Caco-2 (cell line): Measurements from ENCODE around the gene IGFLR1. TPM values are rescaled to one million over a fixed set of nuclear protein-coding genes. Genes with fewer than 3 reads are reported as not detected.

Experiments used
- BruUV-seq: library from RNA; stranded (reverse); fragments of 400-500 nt; replicated peaks from 2 replicates; lab custom pipeline; 2021; lab: Mats Ljungman, UMichigan
- CTCF ChIA-PET: fragments of 300-600 bp; sonication (Branson Sonifier 250); formaldehyde crosslinking; loops from one replicate; lab custom pipeline; 2022; ENCODE audit warnings: antibody characterized with exemption; lab: Charles Lee
- POLR2A ChIA-PET: fragments of 300-600 bp; sonication (Branson Sonifier 250); formaldehyde crosslinking; loops from one replicate; lab custom pipeline; 2022; ENCODE audit warnings: antibody characterized with exemption; lab: Charles Lee
- DNase-seq, 2 experiments: peaks; one replicate each; pipeline versions ENCODE4 v3.0.0 to v3.0.0-alpha.2; 2020 to 2022
- H3K27me3 ChIP-seq: replicated peaks from 2 replicates; pipeline ENCODE4 v1.6.0; 2011; ENCODE audit warnings: low read length; ENCODE audit not compliant: control insufficient read depth, insufficient read depth
- H3K36me3 ChIP-seq: 2 replicates; pipeline ENCODE4 v1.5.1; 2011; ENCODE audit warnings: low read length; ENCODE audit not compliant: control insufficient read depth, insufficient read depth
- H3K4me1 ChIP-seq: fragments of 250-450 bp; sonication (Bioruptor Pico); 2 replicates; pipeline ENCODE4 v1.5.1; 2020; ENCODE audit warnings: mild to moderate bottlenecking
- H3K4me3 ChIP-seq: 2 replicates; pipeline ENCODE4 v1.5.1; 2011; ENCODE audit warnings: low read depth, mild to moderate bottlenecking, control low read depth, low read length
- H3K9me3 ChIP-seq: fragments of 250-450 bp; sonication (Bioruptor Pico); 2 replicates; pipeline ENCODE4 v1.5.1; 2020; ENCODE audit warnings: mild to moderate bottlenecking, moderate library complexity
- H3K27ac Mint-ChIP-seq: one replicate; pipeline ENCODE4 v1.8.0; 2022; ENCODE audit warnings: mixed read lengths; ENCODE audit not compliant: unreplicated experiment
- H3K27me3 Mint-ChIP-seq: one replicate; pipeline ENCODE4 v1.8.0; 2022; ENCODE audit warnings: mixed read lengths; ENCODE audit not compliant: insufficient read depth, unreplicated experiment
- H3K36me3 Mint-ChIP-seq: one replicate; pipeline ENCODE4 v1.8.0; 2022; ENCODE audit warnings: mild to moderate bottlenecking, mixed read lengths; ENCODE audit not compliant: insufficient read depth, unreplicated experiment
- H3K4me1 Mint-ChIP-seq: one replicate; pipeline ENCODE4 v1.8.0; 2022; ENCODE audit warnings: low read depth, mixed read lengths; ENCODE audit not compliant: unreplicated experiment
- H3K4me3 Mint-ChIP-seq: one replicate; pipeline ENCODE4 v1.8.0; 2022; ENCODE audit warnings: mild to moderate bottlenecking, moderate library complexity, mixed read lengths; ENCODE audit not compliant: unreplicated experiment
- H3K9me3 Mint-ChIP-seq: one replicate; pipeline ENCODE4 v1.8.0; 2022; ENCODE audit warnings: mixed read lengths; ENCODE audit not compliant: unreplicated experiment
- CTCF ChIP-seq, 2 experiments: fragments of 200-600 bp in 1 of 2; IDR thresholded peaks; 1 replicate in 1 of 2; 2 replicates in 1 of 2; pipeline versions ENCODE4 v1.5.1 to v1.8.0; 2011 to 2022; ENCODE audit warnings: antibody characterized with exemption in 1 of 2, control low read depth in 1 of 2, inconsistent platforms in 1 of 2, low read depth in 1 of 2, low read length in 1 of 2, mild to moderate bottlenecking in 1 of 2, moderate library complexity in 1 of 2; ENCODE audit not compliant: insufficient read depth in 1 of 2, severe bottlenecking in 1 of 2, unreplicated experiment in 1 of 2
- intact Hi-C: fragments of 100-400 bp; cut with micrococcal nuclease; formaldehyde crosslinking; loops from one replicate; pipeline ENCODE4 v1.10.0; 2022; ENCODE audit not compliant: unreplicated experiment
- total RNA-seq: library from RNA; stranded (reverse); gene quantifications from 2 replicates; pipeline ENCODE4 v1.2.3, GENCODE V29; 2022

The IGFLR1 gene
- total RNA-seq, 1 experiment from 2014 or later = 11.3 TPM

- H3K27me3 ChIP-seq = no peaks in the 10 kb centered on the region
- H3K9me3 ChIP-seq = no peaks in the 10 kb centered on the region
- no peaks in the 10 kb centered on the region for H3K36me3 Mint-ChIP-seq
- ChIA-PET POLR2A (no interaction called here), CTCF (no interaction called here)
- H3K4me3 ChIP-seq = no peak overlapping the region
- H3K9me3 Mint-ChIP-seq = no peaks in the 10 kb centered on the region
- no peak for TF ChIP-seq CTCF (IDR thresholded peaks at IDR 0.05; ENCODE audit: insufficient read depth in 1 of 2, low read depth in 1 of 2, low read length in 1 of 2, severe bottlenecking in 1 of 2, unreplicated experiment in 1 of 2)
- BruUV-seq = no TSS peak
- no peak overlapping the region for H3K27ac Mint-ChIP-seq
- H3K4me1 Mint-ChIP-seq = peaks cover 8% of the 10 kb centered on the region
- intact Hi-C loops = no loop called here
- H3K4me3 Mint-ChIP-seq = no peak overlapping the region
- no peak for DNase-seq
- H3K4me1 ChIP-seq = no peaks in the 10 kb centered on the region
- H3K36me3 ChIP-seq = no peaks in the 10 kb centered on the region
- H3K27me3 Mint-ChIP-seq = no peaks in the 10 kb centered on the region
These were observed 45.1 kb upstream of the IGFLR1 start for GRCh38 chr19:35787227-35787799.

GRCh38 chr19:35786299-35787160 is 44.3 kb upstream of the IGFLR1 start:
- H3K4me1 ChIP-seq = no peaks in the 10 kb centered on the region
- ChIA-PET POLR2A (no interaction called here), CTCF (no interaction called here)
- intact Hi-C loops = no loop called here
- no peaks in the 10 kb centered on the region for H3K36me3 ChIP-seq
- H3K27me3 Mint-ChIP-seq = no peaks in the 10 kb centered on the region
- no peaks in the 10 kb centered on the region for H3K27me3 ChIP-seq
- H3K9me3 ChIP-seq = no peaks in the 10 kb centered on the region
- H3K4me1 Mint-ChIP-seq = peaks cover 8% of the 10 kb centered on the region
- TF ChIP-seq CTCF (IDR thresholded peaks at IDR 0.05; ENCODE audit: insufficient read depth in 1 of 2, low read depth in 1 of 2, low read length in 1 of 2, severe bottlenecking in 1 of 2, unreplicated experiment in 1 of 2) = no peak
- no peaks in the 10 kb centered on the region for H3K9me3 Mint-ChIP-seq
- H3K36me3 Mint-ChIP-seq = no peaks in the 10 kb centered on the region
- H3K4me3 ChIP-seq = no peak overlapping the region
- no peak for DNase-seq
- H3K27ac Mint-ChIP-seq = no peak overlapping the region
- no TSS peak for BruUV-seq
- H3K4me3 Mint-ChIP-seq = no peak overlapping the region

- DNase-seq = no peak
- Mint-ChIP-seq H3K27me3 (no peaks in the 10 kb centered on the region), H3K9me3 (no peaks in the 10 kb centered on the region), H3K27ac (no peak overlapping the region), H3K4me1 (peaks cover 8% of the 10 kb centered on the region), H3K4me3 (no peak overlapping the region), H3K36me3 (no peaks in the 10 kb centered on the region)
- ChIA-PET CTCF (no interaction called here), POLR2A (no interaction called here)
- BruUV-seq = no TSS peak
- intact Hi-C loops = no loop called here
- H3K4me1 ChIP-seq = no peaks in the 10 kb centered on the region
- H3K36me3 ChIP-seq = no peaks in the 10 kb centered on the region; the same call in 1 of the 2 replicates
- no peaks in the 10 kb centered on the region for H3K9me3 ChIP-seq
- no peak overlapping the region for H3K4me3 ChIP-seq
- TF ChIP-seq CTCF (IDR thresholded peaks at IDR 0.05; ENCODE audit: insufficient read depth in 1 of 2, low read depth in 1 of 2, low read length in 1 of 2, severe bottlenecking in 1 of 2, unreplicated experiment in 1 of 2) = no peak
- no peaks in the 10 kb centered on the region for H3K27me3 ChIP-seq
These were observed 43.0 kb upstream of the IGFLR1 start for GRCh38 chr19:35785339-35785627.
